T-helper 9 cell (primary cell): ENCODE measurements around the gene GREM2.

Source experiments
- DNase-seq: peaks from one replicate; pipeline ENCODE4 v3.0.0-alpha.2; 2020

GREM2 gene

DNA sequence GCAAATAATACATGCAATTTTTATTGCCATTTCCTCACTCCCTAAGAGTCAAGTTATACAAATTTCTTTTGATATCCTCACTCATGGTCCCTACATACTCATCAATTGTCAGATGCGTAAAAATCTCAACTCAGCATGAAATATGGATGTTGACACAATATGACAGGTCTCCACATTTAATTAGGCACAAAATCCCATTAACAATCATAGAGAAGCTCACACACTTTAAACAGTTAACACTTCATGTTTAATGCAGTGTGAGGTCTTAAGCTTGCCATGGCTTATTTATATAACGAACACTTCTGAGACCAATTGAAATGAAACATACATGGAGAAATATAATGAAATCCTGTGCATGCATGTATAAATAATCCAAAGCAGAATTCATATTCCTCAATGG lies 58.6 kb downstream of the GREM2 start:
- no peak for DNase-seq

DNA sequence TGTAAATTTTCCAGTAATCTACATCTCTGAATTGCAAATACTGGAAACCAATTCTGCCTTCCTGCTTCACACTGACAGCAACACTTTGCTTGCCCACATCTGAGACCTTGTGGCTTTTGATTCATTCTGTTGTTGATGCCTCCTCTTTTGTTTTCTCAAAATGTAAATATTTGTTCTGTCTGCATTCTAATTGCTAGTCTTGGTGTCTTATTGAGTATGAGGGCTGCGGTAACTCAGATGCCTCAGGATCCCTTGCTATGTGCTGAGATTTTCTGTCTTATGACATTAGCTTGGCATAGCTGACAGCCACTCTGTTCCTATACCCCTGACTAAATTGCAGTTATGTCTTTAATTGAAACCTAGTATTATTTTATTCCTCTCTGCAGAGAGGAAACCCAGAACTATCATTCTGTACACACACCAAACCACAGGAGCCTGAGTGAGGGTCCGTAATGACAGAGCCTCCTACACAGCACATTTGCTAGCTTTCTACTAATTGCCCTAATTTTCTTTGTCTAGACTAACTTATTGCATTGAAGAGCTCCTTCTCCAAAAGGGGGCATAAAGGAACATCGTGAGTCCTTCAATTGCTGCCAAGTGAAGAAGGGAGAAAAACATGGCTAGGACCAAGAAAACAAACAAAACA lies 72.1 kb downstream of the GREM2 start:
- DNase-seq: no peak

DNA sequence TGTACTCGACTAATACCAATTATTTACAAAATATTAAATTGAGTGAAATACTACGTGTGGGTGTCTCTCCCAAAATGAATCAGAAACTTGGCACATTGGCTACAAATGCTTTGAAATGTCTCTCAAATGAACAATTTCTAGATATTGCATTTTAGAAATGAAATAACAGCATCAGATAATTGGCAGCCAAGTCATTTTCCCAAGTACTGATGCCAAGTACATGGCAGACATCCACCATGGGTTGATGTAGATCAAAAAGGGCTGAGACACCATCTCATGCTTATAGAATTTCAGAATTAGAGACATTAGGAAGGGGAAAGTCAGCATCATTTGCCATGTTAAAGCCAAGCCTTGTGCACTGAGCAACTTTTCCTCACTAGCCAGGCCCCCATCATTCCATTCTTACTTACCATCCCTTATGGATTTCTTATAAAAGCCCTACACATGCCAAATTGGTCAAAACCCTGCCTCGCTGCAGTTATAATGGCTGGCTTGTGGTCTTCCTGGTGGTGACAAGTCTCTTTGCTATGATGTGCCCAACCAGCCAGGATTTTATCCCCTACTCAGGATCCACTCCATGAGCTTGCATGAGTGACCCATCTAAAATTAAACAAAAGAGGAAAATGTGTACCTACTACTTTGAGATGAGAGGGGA lies 73.1 kb downstream of the GREM2 start:
- no peak for DNase-seq

DNA sequence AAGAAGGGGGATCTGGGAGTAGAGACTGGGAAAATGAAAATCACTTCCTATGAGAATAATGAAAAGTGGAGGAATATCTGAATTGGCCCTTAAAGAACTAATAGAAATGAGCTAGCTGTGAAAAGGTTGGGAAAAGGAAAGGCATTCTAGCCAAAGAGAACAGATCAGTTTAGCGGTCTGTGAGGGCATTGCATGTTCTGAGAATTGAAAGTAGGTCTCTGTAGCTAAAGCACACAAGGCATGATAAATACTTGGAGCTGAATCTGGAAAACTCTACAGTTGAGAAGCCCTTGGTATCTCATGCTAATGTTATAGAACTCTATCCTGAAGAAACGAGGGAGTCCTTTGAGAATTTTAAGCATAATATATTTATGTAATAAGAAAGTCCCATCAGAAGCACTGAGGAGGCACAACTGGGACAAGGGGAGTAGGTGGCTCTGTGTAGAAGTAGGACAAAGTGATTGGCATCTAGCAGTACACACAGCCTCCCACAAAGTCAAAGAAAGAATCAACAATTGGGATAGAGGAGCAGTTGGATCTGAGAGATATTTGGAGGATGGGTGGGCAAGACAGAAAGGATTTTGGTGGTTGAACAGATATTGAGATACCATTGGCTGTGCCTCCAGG lies 78.7 kb downstream of the GREM2 start:
- no peak for DNase-seq

DNA sequence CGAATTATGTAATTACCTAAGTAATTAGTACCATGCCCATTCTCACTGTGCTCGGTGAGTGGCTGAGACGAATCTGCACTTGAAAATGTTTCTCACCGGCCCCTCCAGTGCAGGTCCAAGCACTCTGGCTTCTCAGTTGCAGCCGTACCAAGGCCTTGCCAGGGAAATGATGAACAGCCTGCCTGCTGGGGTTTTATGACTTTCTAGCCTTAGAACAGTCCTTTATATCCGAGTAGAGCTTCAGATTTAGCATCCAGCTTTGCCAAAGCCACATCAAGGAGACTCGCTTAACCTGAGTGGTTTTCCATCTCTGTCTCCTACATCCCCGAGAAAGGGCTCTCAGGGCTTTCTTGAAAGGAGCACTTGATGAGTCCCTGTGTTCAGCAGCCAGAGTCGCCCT lies 83.4 kb downstream of the GREM2 start:
- DNase-seq: no peak

DNA sequence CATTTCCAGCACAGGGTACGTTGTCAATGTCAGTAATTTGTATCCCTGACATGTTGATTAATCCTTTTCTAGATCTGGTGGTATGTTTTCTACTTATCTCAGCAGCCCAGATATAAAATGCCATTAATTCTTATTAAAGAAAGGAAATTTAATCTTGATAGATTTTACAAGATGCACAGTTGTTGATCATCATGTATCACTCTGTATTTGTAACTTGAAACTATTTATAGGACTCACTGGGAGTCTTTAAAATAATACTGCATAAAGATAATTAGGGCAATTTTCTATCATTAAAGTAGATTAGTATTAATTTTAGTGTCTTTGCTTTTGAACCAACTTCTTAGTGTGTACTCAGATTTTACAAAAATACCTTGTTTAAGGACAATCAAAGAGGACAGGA lies 84.9 kb downstream of the GREM2 start:
- no peak for DNase-seq

DNA sequence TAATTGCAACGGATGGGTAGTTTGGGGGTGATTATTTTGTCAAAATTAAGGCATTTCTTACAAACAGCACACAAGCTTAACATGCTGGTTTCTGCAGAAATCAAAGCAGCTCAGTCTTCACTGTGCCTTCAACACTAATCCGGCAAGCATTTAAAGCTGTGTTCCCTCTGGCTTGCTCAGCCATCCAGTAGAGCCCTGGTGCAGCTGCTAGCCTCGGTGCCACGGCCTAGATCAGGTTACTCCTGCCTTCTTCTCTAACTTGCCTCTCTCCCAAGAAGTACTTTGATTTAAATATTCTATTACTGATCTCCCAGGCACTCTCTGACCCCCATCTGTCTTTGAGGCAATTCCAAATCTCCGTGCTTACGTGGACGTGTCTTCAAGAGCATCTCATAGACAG lies 85.6 kb downstream of the GREM2 start:
- no peak for DNase-seq

DNA sequence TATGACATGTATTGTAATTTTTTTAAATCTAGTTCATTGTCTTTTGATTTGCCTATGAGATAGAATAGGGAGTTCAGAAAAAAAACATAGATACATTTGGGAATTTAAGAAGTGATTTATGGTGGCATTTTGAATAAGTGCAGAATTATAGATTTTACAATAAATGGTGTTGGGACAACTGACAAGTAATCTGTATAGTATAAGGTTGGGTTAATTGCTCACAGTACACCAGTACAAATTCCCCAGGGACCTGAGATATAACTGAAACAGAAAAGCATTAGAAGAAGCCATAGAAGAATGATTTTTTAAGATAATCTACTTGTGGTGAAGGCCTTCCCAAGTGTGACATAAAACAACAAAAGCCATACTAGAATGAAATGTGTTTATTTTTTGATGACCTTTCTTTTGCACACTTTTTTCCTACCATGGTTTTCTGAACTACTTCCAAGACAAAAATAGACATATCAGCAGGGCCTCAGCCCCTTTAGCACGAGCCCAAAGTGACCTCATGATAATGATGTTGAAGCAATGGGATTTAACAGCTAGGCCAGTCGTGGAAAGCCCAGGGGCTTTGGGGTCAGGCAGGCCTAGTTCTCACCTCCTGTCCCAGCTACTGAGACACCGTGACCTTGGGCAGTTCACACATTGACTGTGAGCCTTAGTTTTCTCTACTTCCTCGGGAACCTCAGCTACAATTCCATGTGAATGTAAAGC lies 87.4 kb downstream of the GREM2 start:
- DNase-seq: no peak

DNA sequence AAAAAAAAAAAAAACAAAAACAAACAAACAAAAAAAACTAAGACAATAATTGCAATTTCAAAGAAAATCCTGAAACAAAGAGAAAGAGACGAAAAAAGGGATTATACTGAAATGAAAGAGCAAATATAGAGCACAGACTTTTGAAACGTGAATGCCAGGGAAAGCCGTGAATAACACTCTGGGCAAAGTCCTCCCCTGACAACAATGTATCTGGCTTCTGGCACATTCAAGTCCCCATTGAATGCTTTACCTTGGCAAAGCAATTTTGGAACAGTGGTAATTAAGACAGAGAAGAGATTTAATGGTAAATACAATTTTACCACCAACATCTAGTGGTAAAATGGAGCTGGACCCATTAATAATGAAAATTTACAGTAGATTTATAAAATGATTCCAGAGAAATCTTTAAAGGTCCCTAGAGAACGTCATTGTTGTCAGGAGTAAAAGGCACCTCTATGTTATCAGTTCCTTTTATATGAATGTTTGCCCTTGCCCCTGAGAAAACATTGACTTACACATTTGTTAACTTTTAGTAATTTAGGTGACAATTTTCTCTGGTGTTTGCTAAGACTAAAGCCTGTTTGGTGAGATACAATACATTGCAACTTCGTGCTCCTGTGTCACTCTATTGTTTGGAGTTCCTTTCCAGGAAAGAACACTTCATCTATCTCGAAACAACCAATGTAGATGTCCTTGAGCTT lies 89.7 kb downstream of the GREM2 start:
- DNase-seq: no peak

DNA sequence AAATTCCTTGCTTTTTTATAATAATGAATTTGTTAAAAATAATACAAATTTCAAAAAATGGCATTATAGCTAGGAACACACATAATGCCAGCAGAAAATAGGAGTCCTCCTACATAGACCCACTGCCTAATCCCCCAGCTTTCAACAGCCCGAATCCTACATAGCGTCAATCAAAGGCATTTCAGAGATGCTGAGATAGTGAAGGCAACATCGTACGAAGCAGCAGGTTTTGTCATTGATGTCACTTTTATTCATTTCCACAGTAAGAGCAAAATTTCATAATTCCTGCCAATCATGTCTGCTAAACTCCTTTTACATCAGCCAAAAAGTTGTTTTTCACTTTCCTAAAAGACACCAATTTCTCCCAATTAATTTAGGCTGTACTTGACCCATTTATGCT lies 94.1 kb downstream of the GREM2 start:
- no peak for DNase-seq

DNA sequence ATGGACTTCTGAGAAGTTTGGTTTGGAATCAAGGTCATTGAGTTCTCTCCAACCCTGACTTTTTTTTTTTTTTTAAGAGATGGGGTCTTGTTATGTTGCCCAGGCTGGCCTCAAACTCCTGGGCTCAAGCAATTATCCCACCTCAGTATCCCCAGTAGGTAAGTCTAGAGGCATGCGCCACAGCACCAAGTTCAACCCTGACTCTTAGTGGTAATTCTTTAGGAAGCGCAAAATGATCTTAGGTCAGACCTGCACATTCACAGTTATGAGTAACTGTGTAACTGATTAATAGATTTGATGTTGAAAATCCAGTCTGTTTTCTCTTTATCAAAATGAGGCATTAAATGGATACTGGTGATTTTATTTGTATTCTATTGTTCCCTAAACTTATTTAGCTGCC lies 95.9 kb downstream of the GREM2 start:
- no peak for DNase-seq

DNA sequence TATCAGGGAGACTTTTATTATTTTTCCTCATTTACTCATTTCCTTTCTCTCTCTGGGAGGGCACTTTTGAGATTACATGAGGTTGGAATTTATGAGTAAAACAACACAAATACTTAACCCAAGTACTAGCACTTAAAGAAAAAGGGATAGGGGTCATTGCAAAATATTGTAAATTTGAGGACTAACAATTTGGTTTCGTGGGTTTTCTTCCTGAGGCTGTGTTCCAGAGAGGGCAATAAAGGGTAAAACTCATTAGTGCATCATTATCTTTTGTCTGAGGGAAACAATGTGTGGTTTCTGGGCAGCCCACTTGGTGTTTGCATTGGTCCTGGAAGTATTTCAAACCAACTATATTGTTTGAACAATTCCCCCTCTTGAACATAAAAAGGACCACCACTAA lies 96.5 kb downstream of the GREM2 start:
- no peak for DNase-seq

DNA sequence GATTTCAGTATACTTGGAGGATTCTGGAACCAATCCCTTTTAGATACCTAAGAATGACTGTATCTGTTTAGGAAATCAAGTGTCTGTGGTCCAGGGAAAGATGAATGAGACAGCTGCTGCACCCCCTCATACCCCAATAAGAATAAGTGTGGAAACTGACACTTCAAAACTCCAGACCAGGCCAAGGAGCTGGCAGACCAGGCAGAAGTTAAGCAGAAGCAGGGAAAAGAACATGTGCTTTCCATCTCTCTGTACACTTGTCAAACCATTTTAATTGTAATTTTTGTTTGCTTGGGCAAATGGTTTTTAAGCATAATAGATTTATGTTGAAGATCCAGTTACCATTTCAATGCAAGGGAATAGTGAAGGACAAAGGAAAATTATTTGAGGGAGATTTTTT lies 100.2 kb downstream of the GREM2 start:
- DNase-seq: no peak

DNA sequence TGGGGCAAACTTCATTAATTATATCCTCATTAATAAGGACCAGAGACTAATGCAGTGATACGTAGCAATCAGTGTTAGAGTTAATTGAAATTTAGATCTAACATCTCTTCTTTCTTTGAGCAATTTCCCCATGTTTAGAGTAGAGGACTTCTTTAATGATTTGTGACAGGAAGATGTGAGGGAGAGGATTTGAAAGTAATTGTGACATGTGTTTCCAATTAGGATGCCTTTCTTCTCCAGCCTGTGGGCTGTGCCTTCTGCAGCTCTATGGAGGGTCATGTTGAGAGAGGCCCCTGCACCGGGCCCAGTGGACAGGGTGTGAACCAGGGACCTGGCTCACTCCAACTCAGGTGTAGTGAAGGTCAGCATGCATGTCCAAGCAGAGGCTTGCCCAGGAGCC lies 103.0 kb downstream of the GREM2 start:
- DNase-seq: no peak

DNA sequence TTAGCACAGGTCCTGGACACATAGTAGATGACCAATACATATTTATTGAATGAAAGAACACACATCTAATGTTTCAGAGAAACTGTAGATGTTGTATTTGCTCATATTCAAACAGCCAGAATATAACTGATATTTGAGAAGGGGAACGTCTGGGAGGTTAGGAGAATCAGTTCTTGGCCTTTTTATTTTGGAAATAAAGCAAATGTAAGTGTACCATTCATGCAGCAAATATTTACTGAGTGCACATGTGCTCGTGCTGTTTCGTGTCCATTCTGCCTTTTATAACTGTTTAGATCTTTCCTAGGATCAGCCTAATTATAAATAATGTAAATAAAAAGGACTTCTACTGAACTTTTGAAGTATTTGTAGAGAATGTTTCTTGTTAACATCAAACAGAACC lies 103.8 kb downstream of the GREM2 start:
- DNase-seq: no peak

DNA sequence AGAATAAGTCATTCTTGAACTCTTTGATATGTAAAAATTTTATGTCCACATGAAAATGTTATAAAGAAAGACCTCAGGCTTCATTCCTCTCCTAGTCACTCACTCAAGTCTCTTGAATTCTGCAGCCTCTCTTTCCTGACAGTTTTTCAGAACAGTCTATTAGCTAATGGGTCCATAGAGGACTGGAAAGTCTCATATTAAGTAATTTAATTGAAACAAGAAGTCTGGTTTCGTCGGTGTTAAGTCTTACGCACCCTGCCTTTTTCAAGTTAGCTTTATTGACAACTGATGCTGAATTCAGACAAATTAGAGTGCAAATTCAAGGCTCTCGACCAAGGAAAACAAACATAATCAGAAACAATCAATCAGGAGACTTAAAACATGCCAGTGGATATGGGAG lies 105.8 kb downstream of the GREM2 start:
- no peak for DNase-seq

DNA sequence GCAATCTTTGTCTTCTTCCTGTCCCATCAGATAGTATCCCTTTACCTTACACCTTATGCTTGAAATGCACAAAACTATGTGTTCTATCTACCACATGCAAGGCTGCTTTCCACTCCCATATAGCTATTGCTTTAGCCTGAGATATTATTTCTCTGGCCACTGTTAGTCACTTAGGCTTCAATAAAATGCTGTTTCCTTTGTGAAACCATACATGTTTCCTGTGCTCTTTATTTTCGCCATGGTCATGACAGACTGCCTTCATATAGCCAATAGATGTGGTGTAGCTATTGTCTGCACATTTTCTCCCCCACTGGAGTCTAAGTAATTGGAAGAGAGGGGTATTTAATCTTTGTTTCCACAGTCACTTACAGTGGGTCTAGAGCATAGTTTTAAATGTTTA lies 108.4 kb downstream of the GREM2 start:
- DNase-seq: no peak

DNA sequence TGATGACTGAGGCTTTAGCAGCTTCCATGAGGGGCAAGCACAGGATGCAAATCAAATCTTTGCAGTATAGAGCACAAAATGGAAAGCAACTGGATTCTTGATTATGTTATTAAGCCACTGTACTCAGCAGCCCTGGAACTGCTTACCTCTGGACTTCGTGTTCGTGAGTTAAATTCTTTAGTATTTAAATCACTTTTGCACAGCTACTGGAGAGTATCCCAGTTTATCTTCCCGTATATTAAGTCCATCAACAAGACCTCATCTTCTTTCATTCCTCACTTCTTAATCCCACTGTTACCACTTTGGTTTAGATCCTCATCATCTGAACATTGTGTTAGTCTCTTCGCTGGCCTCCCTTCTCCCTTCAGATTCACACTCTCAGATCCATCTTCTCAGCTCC lies 108.9 kb downstream of the GREM2 start:
- DNase-seq: no peak

DNA sequence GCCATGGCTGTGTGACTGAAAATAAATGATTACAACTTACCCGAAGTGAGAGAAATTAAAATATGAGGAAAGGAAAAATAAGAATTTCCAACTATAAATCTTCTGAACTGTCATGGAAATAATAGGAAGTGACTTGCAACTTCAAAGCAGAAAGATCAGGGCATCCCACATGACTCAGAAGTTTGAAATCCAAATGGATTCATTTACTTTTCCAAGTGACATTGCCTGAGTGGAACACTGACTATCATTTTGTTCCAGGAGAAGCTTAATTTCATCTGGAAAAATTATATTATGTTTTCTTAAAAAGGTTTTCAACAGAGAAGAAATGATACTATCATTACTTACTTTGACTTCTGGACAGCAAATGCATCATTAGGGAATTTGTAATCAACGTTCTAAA lies 110.8 kb downstream of the GREM2 start:
- no peak for DNase-seq

DNA sequence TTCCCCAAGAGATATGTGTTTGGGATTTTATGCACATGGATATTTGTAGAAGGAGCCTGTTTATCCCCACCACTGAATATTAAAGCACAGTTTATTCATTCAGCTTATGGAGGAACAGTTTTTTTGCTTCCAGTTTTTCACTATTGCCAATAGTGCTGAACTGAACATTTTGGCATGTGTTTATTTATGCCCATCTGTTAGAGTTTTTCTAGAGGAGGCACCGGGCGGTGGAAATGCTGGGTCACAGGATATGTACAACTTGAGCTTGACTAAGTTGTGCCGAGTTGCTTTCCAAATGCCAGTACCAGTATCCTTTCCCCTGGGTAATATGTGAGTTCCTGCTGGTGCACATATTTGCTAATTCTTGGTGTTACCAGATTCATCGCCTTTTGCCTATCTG lies 111.3 kb downstream of the GREM2 start:
- DNase-seq: no peak

DNA sequence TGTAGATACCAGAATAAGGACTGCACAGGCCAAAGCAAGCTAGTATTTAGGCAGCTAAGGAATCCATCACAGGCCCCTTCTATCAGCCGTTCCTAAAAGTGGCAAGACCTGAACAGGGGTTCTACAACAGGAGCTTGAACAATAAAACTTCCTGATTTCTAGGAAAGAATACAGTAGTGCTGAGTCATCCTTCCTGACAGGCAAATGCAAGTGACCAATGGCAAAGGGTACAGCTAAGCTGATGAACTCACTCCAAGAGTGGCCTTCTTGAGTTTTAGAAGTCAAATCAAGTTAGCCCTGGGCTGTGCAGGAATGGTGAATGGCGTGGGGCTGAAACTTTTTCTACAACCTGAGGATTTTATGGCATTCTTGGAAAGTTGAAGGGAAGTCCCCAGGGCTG lies 112.9 kb downstream of the GREM2 start:
- no peak for DNase-seq

DNA sequence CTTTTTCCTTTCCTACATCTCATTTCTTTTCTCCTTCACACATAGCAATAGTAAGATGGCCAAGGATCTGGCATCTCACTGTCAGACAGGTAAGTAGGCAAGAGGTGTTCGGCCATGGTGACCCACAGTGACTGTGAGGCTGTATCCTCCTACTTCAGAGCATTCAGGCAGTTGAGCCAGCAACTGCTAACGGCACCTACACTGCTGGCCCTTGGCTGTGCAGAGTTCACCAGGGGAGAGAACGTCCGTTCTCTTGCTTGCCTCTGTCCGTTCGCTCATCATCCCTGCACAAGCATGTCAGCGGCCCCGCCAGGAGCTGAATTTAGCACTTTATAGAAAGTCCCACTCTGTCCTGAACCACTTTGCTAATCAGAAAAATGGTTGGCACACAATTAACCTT lies 113.6 kb downstream of the GREM2 start:
- DNase-seq: no peak

DNA sequence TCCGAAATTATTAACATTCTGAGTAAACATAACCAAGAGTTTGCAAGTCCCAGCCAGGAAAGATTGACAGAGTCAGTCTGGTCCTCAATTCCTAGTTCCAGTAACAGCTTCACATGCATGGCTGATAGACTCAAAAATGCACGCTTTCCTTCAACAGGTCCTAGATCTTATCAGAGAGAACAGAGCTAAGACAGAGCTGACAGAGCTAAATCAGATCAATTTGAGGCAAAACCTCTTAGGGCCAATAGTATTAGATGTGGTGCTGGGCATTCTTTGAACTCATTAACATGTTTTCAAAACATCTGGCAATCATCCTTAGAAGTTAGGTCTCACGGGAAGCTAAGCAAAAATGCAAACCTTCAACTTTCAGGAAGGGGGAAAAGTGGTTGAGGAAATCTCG lies 114.0 kb downstream of the GREM2 start:
- no peak for DNase-seq
